IMR-90 (cell line): Measurements from ENCODE around the gene IL1RAPL1.

Experiments used
- BHLHE40 ChIP-seq: fragments of 150-350 bp; IDR thresholded peaks from 2 replicates; pipeline ENCODE4 v1.6.1; 2016; ENCODE audit warnings: mild to moderate bottlenecking, low read depth, low read length
- CEBPB ChIP-seq: IDR thresholded peaks from 2 replicates; pipeline ENCODE4 v1.6.1; 2012; ENCODE audit warnings: low read depth, low read length, improper control_type of control experiment
- CHD1 ChIP-seq: IDR thresholded peaks from 2 replicates; pipeline ENCODE4 v1.6.1; 2012; ENCODE audit warnings: low read depth, low read length, improper control_type of control experiment
- MAFK ChIP-seq: IDR thresholded peaks from 2 replicates; pipeline ENCODE4 v1.6.1; 2012; ENCODE audit warnings: low read depth, low read length, improper control_type of control experiment
- MAZ ChIP-seq: IDR thresholded peaks from 2 replicates; pipeline ENCODE4 v1.6.1; 2012; ENCODE audit warnings: low read depth, mild to moderate bottlenecking, low read length, improper control_type of control experiment, moderate library complexity, borderline replicate concordance
- MXI1 ChIP-seq: IDR thresholded peaks from 2 replicates; pipeline ENCODE4 v1.6.1; 2012; ENCODE audit warnings: low read depth, mild to moderate bottlenecking, low read length, moderate library complexity, borderline replicate concordance
- POLR2A ChIP-seq: IDR thresholded peaks from 2 replicates; pipeline ENCODE4 v1.6.1; 2012; ENCODE audit warnings: mild to moderate bottlenecking, low read depth, low read length
- RAD21 ChIP-seq: IDR thresholded peaks from 2 replicates; pipeline ENCODE4 v1.6.1; 2012; ENCODE audit warnings: low read length, improper control_type of control experiment
- RCOR1 ChIP-seq: IDR thresholded peaks from 2 replicates; pipeline ENCODE4 v1.6.1; 2012; ENCODE audit warnings: mild to moderate bottlenecking, low read length, improper control_type of control experiment; ENCODE audit not compliant: insufficient replicate concordance
- RFX5 ChIP-seq: IDR thresholded peaks from 2 replicates; pipeline ENCODE4 v1.8.0; 2012; ENCODE audit warnings: low read depth, mild to moderate bottlenecking, low read length, moderate library complexity
- TF ChIP-seq, protein P1 (sequence below): conservative IDR thresholded peaks from 2 replicates; pipeline ENCODE4 v1.5.1; 2012; ENCODE audit warnings: mild to moderate bottlenecking, low read depth, low read length, improper control_type of control experiment
- TF ChIP-seq, protein P2 (sequence below): fragments of 150-350 bp; IDR thresholded peaks from 2 replicates; pipeline ENCODE4 v1.6.1; 2016; ENCODE audit warnings: low read depth, mild to moderate bottlenecking, low read length, moderate library complexity, borderline replicate concordance
- TF ChIP-seq, protein P3 (sequence below): fragments of 150-350 bp; IDR thresholded peaks from 2 replicates; pipeline ENCODE4 v1.6.1; 2017; ENCODE audit warnings: mild to moderate bottlenecking, antibody characterized with exemption, low read length, low read depth

DNA sequence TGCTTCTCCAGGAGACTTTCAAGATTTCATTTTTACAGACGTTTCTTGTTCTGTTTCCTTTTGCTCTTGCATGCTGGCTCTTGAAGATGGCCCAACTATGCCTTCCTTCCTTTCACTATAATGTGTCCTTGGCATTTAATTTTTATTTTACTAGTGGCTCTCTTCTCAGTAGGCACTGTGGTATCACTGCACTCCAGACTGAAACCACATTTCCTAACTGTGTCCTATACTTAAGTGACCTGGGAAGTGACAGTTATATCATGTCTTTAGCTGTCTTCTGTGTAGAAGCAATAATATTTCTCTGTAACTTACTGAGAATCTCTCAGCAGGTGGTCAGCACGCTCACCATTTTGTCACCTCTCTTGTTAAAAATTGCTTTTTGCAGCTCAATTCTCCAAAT lies 168.9 kb downstream of the IL1RAPL1 start:
- TF ChIP-seq RCOR1: no peak
- no peak for TF ChIP-seq POLR2A
- TF ChIP-seq RAD21: no peak
- TF ChIP-seq, protein P1, sequence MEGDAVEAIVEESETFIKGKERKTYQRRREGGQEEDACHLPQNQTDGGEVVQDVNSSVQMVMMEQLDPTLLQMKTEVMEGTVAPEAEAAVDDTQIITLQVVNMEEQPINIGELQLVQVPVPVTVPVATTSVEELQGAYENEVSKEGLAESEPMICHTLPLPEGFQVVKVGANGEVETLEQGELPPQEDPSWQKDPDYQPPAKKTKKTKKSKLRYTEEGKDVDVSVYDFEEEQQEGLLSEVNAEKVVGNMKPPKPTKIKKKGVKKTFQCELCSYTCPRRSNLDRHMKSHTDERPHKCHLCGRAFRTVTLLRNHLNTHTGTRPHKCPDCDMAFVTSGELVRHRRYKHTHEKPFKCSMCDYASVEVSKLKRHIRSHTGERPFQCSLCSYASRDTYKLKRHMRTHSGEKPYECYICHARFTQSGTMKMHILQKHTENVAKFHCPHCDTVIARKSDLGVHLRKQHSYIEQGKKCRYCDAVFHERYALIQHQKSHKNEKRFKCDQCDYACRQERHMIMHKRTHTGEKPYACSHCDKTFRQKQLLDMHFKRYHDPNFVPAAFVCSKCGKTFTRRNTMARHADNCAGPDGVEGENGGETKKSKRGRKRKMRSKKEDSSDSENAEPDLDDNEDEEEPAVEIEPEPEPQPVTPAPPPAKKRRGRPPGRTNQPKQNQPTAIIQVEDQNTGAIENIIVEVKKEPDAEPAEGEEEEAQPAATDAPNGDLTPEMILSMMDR: no peak
- no peak for TF ChIP-seq RFX5
- no peak for TF ChIP-seq CEBPB
- no peak for TF ChIP-seq MXI1
- no peak for TF ChIP-seq BHLHE40
- TF ChIP-seq, protein P2, sequence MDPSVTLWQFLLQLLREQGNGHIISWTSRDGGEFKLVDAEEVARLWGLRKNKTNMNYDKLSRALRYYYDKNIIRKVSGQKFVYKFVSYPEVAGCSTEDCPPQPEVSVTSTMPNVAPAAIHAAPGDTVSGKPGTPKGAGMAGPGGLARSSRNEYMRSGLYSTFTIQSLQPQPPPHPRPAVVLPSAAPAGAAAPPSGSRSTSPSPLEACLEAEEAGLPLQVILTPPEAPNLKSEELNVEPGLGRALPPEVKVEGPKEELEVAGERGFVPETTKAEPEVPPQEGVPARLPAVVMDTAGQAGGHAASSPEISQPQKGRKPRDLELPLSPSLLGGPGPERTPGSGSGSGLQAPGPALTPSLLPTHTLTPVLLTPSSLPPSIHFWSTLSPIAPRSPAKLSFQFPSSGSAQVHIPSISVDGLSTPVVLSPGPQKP: no peak
- TF ChIP-seq MAZ: no peak
- TF ChIP-seq MAFK: no peak
- TF ChIP-seq, protein P3, sequence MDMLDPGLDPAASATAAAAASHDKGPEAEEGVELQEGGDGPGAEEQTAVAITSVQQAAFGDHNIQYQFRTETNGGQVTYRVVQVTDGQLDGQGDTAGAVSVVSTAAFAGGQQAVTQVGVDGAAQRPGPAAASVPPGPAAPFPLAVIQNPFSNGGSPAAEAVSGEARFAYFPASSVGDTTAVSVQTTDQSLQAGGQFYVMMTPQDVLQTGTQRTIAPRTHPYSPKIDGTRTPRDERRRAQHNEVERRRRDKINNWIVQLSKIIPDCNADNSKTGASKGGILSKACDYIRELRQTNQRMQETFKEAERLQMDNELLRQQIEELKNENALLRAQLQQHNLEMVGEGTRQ: no peak
- TF ChIP-seq CHD1: no peak
